OCI-LY7 (cell line): ENCODE data around the gene OPHN1. TPM values are rescaled to one million over a fixed set of nuclear protein-coding genes. Genes with fewer than 3 reads are reported as not detected.

Experiments
- BruUV-seq: library from RNA; stranded (reverse); fragments of 400-500 nt; replicated peaks from 2 replicates; lab custom pipeline; 2021; lab: Mats Ljungman, UMichigan
- CTCF ChIA-PET: fragments of 300-600 bp; sonication (Branson Sonifier 250); formaldehyde crosslinking; loops from one replicate; lab custom pipeline; 2022; ENCODE audit warnings: antibody characterized with exemption; ENCODE audit not compliant: unreplicated experiment; lab: Charles Lee
- POLR2A ChIA-PET: fragments of 300-600 bp; sonication (Branson Sonifier 250); formaldehyde crosslinking; loops from one replicate; lab custom pipeline; 2022; ENCODE audit warnings: antibody characterized with exemption; lab: Charles Lee
- DNase-seq: peaks from one replicate; pipeline ENCODE4 v3.0.0-alpha.2; 2015; ENCODE audit warnings: low spot score
- H2AFZ ChIP-seq: fragments of 200-600 bp; sonication (generic), shearing (Covaris generic); 2 replicates; pipeline ENCODE4 v1.6.1; 2014; ENCODE audit warnings: mild to moderate bottlenecking, antibody characterized with exemption, low read length, moderate library complexity
- H3K27ac ChIP-seq: fragments of 200-600 bp; sonication (generic); 2 replicates; pipeline ENCODE4 v1.5.1; 2014; ENCODE audit warnings: mixed run types, low read depth, mild to moderate bottlenecking, moderate library complexity, low read length, inconsistent platforms; ENCODE audit not compliant: poor library complexity, severe bottlenecking
- H3K36me3 ChIP-seq: fragments of 200-600 bp; sonication (generic); 2 replicates; pipeline ENCODE4 v1.6.1; 2014; ENCODE audit warnings: mild to moderate bottlenecking, antibody characterized with exemption, low read length, moderate library complexity, mixed read lengths; ENCODE audit not compliant: insufficient read depth
- H3K4me1 ChIP-seq: fragments of 200-600 bp; sonication (generic); 2 replicates; pipeline ENCODE4 v1.5.1; 2014; ENCODE audit warnings: mild to moderate bottlenecking, low read length; ENCODE audit not compliant: insufficient read depth, poor library complexity, severe bottlenecking
- H3K4me2 ChIP-seq: fragments of 200-600 bp; sonication (generic); 2 replicates; pipeline ENCODE4 v1.6.1; 2014; ENCODE audit warnings: mild to moderate bottlenecking, low read length
- H3K4me3 ChIP-seq: fragments of 200-600 bp; sonication (generic); 2 replicates; pipeline ENCODE4 v1.5.1; 2014; ENCODE audit warnings: mild to moderate bottlenecking, low read depth, low read length; ENCODE audit not compliant: poor library complexity, severe bottlenecking
- H3K79me2 ChIP-seq: fragments of 200-600 bp; sonication (generic); 2 replicates; pipeline ENCODE4 v1.6.1; 2016; ENCODE audit warnings: low read depth, mild to moderate bottlenecking, low read length, moderate library complexity, mixed read lengths; ENCODE audit not compliant: insufficient read depth
- H3K9me2 ChIP-seq: fragments of 200-600 bp; sonication (generic); 2 replicates; pipeline ENCODE4 v1.6.1; 2016; ENCODE audit warnings: mild to moderate bottlenecking, low read length, mixed read lengths; ENCODE audit not compliant: insufficient read depth
- H3K9me3 ChIP-seq: fragments of 200-600 bp; sonication (generic); 2 replicates; pipeline ENCODE4 v1.6.1; 2014; ENCODE audit warnings: mild to moderate bottlenecking, mixed run types, low read length, mixed read lengths
- H4K20me1 ChIP-seq: fragments of 200-600 bp; sonication (generic); 2 replicates; pipeline ENCODE4 v1.6.1; 2014; ENCODE audit warnings: mild to moderate bottlenecking, antibody characterized with exemption, low read length, moderate library complexity, mixed read lengths; ENCODE audit not compliant: insufficient read depth
- EZH2phosphoT487 ChIP-seq: fragments of 200-600 bp; sonication (generic); IDR thresholded peaks from 2 replicates; pipeline ENCODE4 v1.6.1; 2018; ENCODE audit warnings: low read depth, borderline replicate concordance, mild to moderate bottlenecking, mixed run types, antibody characterized with exemption, low read length, moderate library complexity, mixed read lengths
- intact Hi-C: fragments of 100-400 bp; cut with micrococcal nuclease; formaldehyde crosslinking; loops from one replicate; pipeline ENCODE4 v1.10.0; 2022; ENCODE audit not compliant: unreplicated experiment
- total RNA-seq, 2 experiments: library from RNA; depleted of rRNA in 1 of 2; stranded (reverse); fragments of >200 nt in 1 of 2; shearing (Covaris generic) in 1 of 2; gene quantifications; 2 replicates each; pipeline ENCODE4 v1.2.3, GENCODE V29; 2014 to 2022
- TF ChIP-seq, protein P1 (sequence below): fragments of 200-600 bp; sonication (generic); conservative IDR thresholded peaks from 2 replicates; pipeline ENCODE4 v1.5.1; 2014; ENCODE audit warnings: mild to moderate bottlenecking, antibody characterized with exemption, low read length, moderate library complexity, mixed read lengths

Gene OPHN1
- total RNA-seq, 2 experiments from 2014 or later = not detected

- ChIA-PET POLR2A (no interaction called here), CTCF (no interaction called here)
- Histone ChIP-seq H3K4me3 (no peak overlapping the region), H3K4me1 (no peaks in the 10 kb centered on the region), H3K9me3 (no peaks in the 10 kb centered on the region), H4K20me1 (no peaks in the 10 kb centered on the region), H3K36me3 (no peaks in the 10 kb centered on the region), H2AFZ (no peak overlapping the region), H3K79me2 (no peaks in the 10 kb centered on the region), H3K27ac (no peak overlapping the region), H3K9me2 (no peaks in the 10 kb centered on the region), H3K4me2 (no peak overlapping the region)
- TF ChIP-seq, protein P1, sequence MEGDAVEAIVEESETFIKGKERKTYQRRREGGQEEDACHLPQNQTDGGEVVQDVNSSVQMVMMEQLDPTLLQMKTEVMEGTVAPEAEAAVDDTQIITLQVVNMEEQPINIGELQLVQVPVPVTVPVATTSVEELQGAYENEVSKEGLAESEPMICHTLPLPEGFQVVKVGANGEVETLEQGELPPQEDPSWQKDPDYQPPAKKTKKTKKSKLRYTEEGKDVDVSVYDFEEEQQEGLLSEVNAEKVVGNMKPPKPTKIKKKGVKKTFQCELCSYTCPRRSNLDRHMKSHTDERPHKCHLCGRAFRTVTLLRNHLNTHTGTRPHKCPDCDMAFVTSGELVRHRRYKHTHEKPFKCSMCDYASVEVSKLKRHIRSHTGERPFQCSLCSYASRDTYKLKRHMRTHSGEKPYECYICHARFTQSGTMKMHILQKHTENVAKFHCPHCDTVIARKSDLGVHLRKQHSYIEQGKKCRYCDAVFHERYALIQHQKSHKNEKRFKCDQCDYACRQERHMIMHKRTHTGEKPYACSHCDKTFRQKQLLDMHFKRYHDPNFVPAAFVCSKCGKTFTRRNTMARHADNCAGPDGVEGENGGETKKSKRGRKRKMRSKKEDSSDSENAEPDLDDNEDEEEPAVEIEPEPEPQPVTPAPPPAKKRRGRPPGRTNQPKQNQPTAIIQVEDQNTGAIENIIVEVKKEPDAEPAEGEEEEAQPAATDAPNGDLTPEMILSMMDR = no peak
- TF ChIP-seq EZH2phosphoT487 = no peak
- no TSS peak for BruUV-seq
- intact Hi-C loops = no loop called here
- no peak for DNase-seq
These were observed 318.6 kb downstream of the OPHN1 start for GRCh38 chrX:68114573-68115129.

DNA sequence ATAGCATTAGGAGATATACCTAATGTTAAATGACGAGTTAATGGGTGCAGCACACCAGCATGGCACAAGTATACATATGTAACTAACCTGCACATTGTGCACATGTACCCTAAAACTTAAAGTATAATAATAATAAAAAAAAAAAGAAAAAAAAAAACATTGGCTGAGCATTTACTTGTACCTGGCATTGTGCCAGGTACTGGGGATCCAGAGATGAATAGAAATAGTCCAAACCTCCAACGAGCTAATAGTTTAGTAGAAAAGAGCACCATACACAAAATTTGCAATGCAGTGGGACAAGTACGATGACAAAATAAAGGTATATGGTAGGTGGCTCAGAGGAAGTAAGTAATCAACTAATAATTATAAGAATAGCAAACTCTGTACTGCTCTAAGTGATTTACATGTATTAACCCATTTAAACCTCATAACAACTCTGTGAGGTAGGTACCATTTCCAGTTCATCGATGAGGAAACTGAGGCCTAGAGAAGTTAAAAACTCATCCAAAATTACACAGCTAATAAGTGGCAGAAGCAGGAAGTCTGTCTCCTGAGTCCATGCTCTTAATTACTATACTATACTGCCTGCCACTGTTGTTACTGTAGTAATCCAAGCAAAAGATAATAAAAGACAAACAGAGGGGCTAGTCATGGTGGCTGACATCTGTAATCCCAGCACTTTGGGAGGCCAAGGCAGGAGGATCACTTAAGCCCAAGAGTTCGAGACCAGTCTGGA lies 319.3 kb downstream of the OPHN1 start:
- BruUV-seq = no TSS peak
- no peak for DNase-seq
- Histone ChIP-seq H3K9me2 (no peaks in the 10 kb centered on the region), H3K4me2 (no peak overlapping the region), H4K20me1 (no peaks in the 10 kb centered on the region), H3K79me2 (no peaks in the 10 kb centered on the region), H3K27ac (no peak overlapping the region), H3K36me3 (no peaks in the 10 kb centered on the region), H3K4me3 (no peak overlapping the region), H3K4me1 (no peaks in the 10 kb centered on the region), H3K9me3 (no peaks in the 10 kb centered on the region), H2AFZ (no peak overlapping the region)
- TF ChIP-seq, protein P1 = no peak
- TF ChIP-seq EZH2phosphoT487 = no peak
- ChIA-PET POLR2A (no interaction called here), CTCF (no interaction called here)
- intact Hi-C loops = no loop called here

- H3K79me2 ChIP-seq = no peaks in the 10 kb centered on the region
- no peak overlapping the region for H2AFZ ChIP-seq
- DNase-seq = no peak
- no peak for TF ChIP-seq EZH2phosphoT487
- TF ChIP-seq, protein P1 = no peak
- no peak overlapping the region for H3K27ac ChIP-seq
- CTCF ChIA-PET = no interaction called here
- no peaks in the 10 kb centered on the region for H3K9me2 ChIP-seq
- BruUV-seq = no TSS peak
- no peak overlapping the region for H3K4me3 ChIP-seq
- no peaks in the 10 kb centered on the region for H3K9me3 ChIP-seq
- no peaks in the 10 kb centered on the region for H4K20me1 ChIP-seq
- no peak overlapping the region for H3K4me2 ChIP-seq
- POLR2A ChIA-PET = no interaction called here
- intact Hi-C loops = no loop called here
- no peaks in the 10 kb centered on the region for H3K4me1 ChIP-seq
- no peaks in the 10 kb centered on the region for H3K36me3 ChIP-seq
These were observed 321.0 kb downstream of the OPHN1 start for GRCh38 chrX:68112321-68112720.
